K562 (cell line): ENCODE data around the gene ANO8. TPM values are rescaled to one million over a fixed set of nuclear protein-coding genes. Genes with fewer than 3 reads are reported as not detected.

ENCODE experiments used
- ATAC-seq: fragments of 200-7000 bp; cut with Tn5 transposase; 3 replicates; pipeline ENCODE4 v1.9.1; 2020; ENCODE audit warnings: moderate library complexity
- BruUV-seq: library from RNA; stranded (reverse); fragments of 400-500 nt; replicated peaks from 2 replicates; lab custom pipeline; 2021; lab: Mats Ljungman, UMichigan
- CTCF ChIA-PET: fragments of 300-600 bp; formaldehyde crosslinking; extraction: SDS; loops from one replicate; lab custom pipeline; 2021; ENCODE audit warnings: low intra/inter-chr PET ratio; lab: Yijun Ruan, JAX
- POLR2A ChIA-PET: fragments of 300-600, 350-650 bp; sonication (Branson Sonifier 250); formaldehyde crosslinking; extraction: SDS; loops from one replicate; lab custom pipeline; 2021; ENCODE audit warnings: antibody characterized with exemption, inconsistent platforms; lab: Yijun Ruan, JAX
- DNase-seq, 4 experiments: peaks; one replicate each; pipeline versions ENCODE4 v3.0.0 to v3.0.0-alpha.2; 2011 to 2018; ENCODE audit warnings: low spot score in 3 of 4, mixed read lengths in 3 of 4; ENCODE audit errors: extremely low read depth in 1 of 4
- FAIRE-seq: peaks from 2 replicates; lab custom pipeline; 2011; peaks lifted over from hg19 to GRCh38; lab: Jason Lieb, UNC
- H2AFZ ChIP-seq: 2 replicates; pipeline ENCODE4 v1.6.0; 2011; ENCODE audit warnings: low read depth, low read length, control low read depth, inconsistent platforms
- H3K27ac ChIP-seq: fragments of 200-600 bp; 3 replicates; pipeline ENCODE4 v1.8.0; 2011; ENCODE audit warnings: low read depth, mild to moderate bottlenecking, control low read depth, inconsistent platforms, low read length, moderate library complexity, mixed read lengths; ENCODE audit errors: extremely low read depth
- H3K27me3 ChIP-seq, 2 experiments: fragments of 300-600 bp in 1 of 2; 2 replicates in 1 of 2; 3 replicates in 1 of 2; pipeline versions ENCODE4 v1.6.0 to v1.8.0; 2011; ENCODE audit warnings: inconsistent platforms in 2 of 2, low read length in 2 of 2, mild to moderate bottlenecking in 1 of 2, mixed read lengths in 1 of 2, moderate library complexity in 1 of 2; ENCODE audit not compliant: control insufficient read depth in 2 of 2, insufficient read depth in 2 of 2
- H3K36me3 ChIP-seq: fragments of 300-600 bp; 3 replicates; pipeline ENCODE4 v1.8.0; 2011; ENCODE audit warnings: mild to moderate bottlenecking, low read length, inconsistent platforms; ENCODE audit not compliant: control insufficient read depth, insufficient read depth
- H3K4me1 ChIP-seq, 2 experiments: fragments of 200-600 bp in 1 of 2; replicated peaks in 1 of 2; 2 replicates in 1 of 2; 3 replicates in 1 of 2; pipeline versions ENCODE4 v1.5.1 to v1.8.0; 2011; ENCODE audit warnings: inconsistent platforms in 2 of 2, low read length in 2 of 2, mild to moderate bottlenecking in 1 of 2, mixed read lengths in 1 of 2, moderate library complexity in 1 of 2; ENCODE audit not compliant: control insufficient read depth in 2 of 2, insufficient read depth in 2 of 2
- H3K4me2 ChIP-seq: 2 replicates; pipeline ENCODE4 v1.6.1; 2011; ENCODE audit warnings: low read length, control low read depth, inconsistent platforms, mixed read lengths; ENCODE audit not compliant: insufficient read depth
- H3K4me3 ChIP-seq: fragments of 200-600 bp; sonication (generic), shearing (Covaris generic); 2 replicates; pipeline ENCODE4 v1.5.1; 2016; ENCODE audit warnings: control low read depth, inconsistent platforms
- H3K79me2 ChIP-seq: fragments of 200-600 bp; 3 replicates; pipeline ENCODE4 v1.8.0; 2011; ENCODE audit warnings: low read length, inconsistent platforms; ENCODE audit not compliant: control insufficient read depth, insufficient read depth
- H3K9ac ChIP-seq, 2 experiments: 2 replicates each; pipeline versions ENCODE4 v1.6.0 to v1.6.1; 2011; ENCODE audit warnings: low read depth in 2 of 2, low read length in 2 of 2, control low read depth in 1 of 2, inconsistent platforms in 1 of 2, mild to moderate bottlenecking in 1 of 2, mixed read lengths in 1 of 2; ENCODE audit not compliant: insufficient read depth in 1 of 2
- H3K9me1 ChIP-seq: one replicate; pipeline ENCODE4 v1.6.0; 2011; ENCODE audit warnings: inconsistent platforms, mild to moderate bottlenecking, low read length, moderate library complexity; ENCODE audit not compliant: control insufficient read depth, insufficient read depth
- H3K9me3 ChIP-seq: replicated peaks from 2 replicates; pipeline ENCODE4 v1.5.1; 2011; ENCODE audit warnings: low read depth, low read length, inconsistent platforms; ENCODE audit not compliant: control insufficient read depth, insufficient read depth
- H4K20me1 ChIP-seq: replicated peaks from 2 replicates; pipeline ENCODE4 v1.6.1; 2011; ENCODE audit warnings: low read length, inconsistent platforms, mixed read lengths; ENCODE audit not compliant: control insufficient read depth, insufficient read depth
- CBX3 ChIP-seq, 2 experiments: IDR thresholded peaks; 1 replicate in 1 of 2; 2 replicates in 1 of 2; pipeline ENCODE4 v1.6.1; 2012; ENCODE audit warnings: inconsistent platforms in 2 of 2, low read length in 2 of 2, borderline replicate concordance in 1 of 2, control low read depth in 1 of 2
- CEBPB ChIP-seq: fragments of 450-650 bp; IDR thresholded peaks from 2 replicates; pipeline ENCODE4 v1.6.1; 2016; ENCODE audit warnings: missing genetic modification characterization, missing compliant biosample characterization
- EHMT2 ChIP-seq: fragments of 450-650 bp; IDR thresholded peaks from 2 replicates; pipeline ENCODE4 v1.6.1; 2018; ENCODE audit warnings: antibody characterized with exemption
- FUS ChIP-seq: fragments of 200-400 bp; formaldehyde crosslinking; optimal IDR thresholded peaks from 2 replicates; pipeline ENCODE3; 2017; ENCODE audit warnings: low read depth, low read length
- HNRNPL ChIP-seq: fragments of 200-400 bp; formaldehyde crosslinking; IDR thresholded peaks from 2 replicates; pipeline ENCODE4 v1.6.1; 2017; ENCODE audit warnings: low read depth, mild to moderate bottlenecking, low read length
- IRF2 ChIP-seq: sonication (generic); formaldehyde crosslinking; IDR thresholded peaks from 2 replicates; pipeline ENCODE4 v1.8.1; 2022; ENCODE audit warnings: mild to moderate bottlenecking, missing genetic modification reagents
- JUN ChIP-seq, 2 experiments: sonication (generic) in 1 of 2; formaldehyde crosslinking in 1 of 2; IDR thresholded peaks; 2 replicates each; pipeline versions ENCODE4 v1.6.1 to v1.8.0; 2012 to 2022; ENCODE audit warnings: borderline replicate concordance in 2 of 2, mild to moderate bottlenecking in 2 of 2, improper control_type of control experiment in 1 of 2, low read depth in 1 of 2, low read length in 1 of 2, missing genetic modification reagents in 1 of 2
- LCOR ChIP-seq: sonication (generic); formaldehyde crosslinking; IDR thresholded peaks from 2 replicates; pipeline ENCODE4 v1.8.0; 2022; ENCODE audit warnings: mild to moderate bottlenecking, missing genetic modification reagents
- MIER1 ChIP-seq: fragments of 450-650 bp; IDR thresholded peaks from 2 replicates; pipeline ENCODE4 v1.6.1; 2016; ENCODE audit warnings: antibody characterized with exemption, mild to moderate bottlenecking, low read depth
- PHB ChIP-seq: fragments of 250-450 bp; sonication (Bioruptor Pico); IDR thresholded peaks from 2 replicates; pipeline ENCODE4 v1.5.0; 2021
- ZNF707 ChIP-seq: fragments of 250-450 bp; sonication (Bioruptor Pico); conservative IDR thresholded peaks from 2 replicates; pipeline ENCODE4 v1.8.0; 2022; ENCODE audit warnings: inconsistent platforms, mild to moderate bottlenecking, moderate library complexity
- WGBS: fragments of 100-300 bp; shearing (Covaris generic); methylation state at CpG from one replicate; pipeline ENCODE4 v1.1.6; 2016; ENCODE audit warnings: low coverage, mixed read lengths; ENCODE audit not compliant: insufficient coverage; ENCODE audit errors: missing lambda C conversion rate; 5-methylcytosine and 5-hydroxymethylcytosine counted together
- in situ Hi-C: fragments of 300-500 bp; cut with MboI; formaldehyde crosslinking; loops from 4 replicates; pipeline ENCODE4 v1.15.0; 2018; ENCODE audit warnings: inconsistent platforms, mixed read lengths
- intact Hi-C: fragments of 100-400 bp; cut with micrococcal nuclease; formaldehyde crosslinking; loops from 2 replicates; pipeline ENCODE4 v1.14.2; 2022
- polyA plus RNA-seq, 8 experiments: library from polyadenylated mRNA; depleted of rRNA in 4 of 8; stranded (reverse) in 5 of 8; unstranded in 3 of 8; fragments of >200 nt; fragmentation: Nextera tagmentation in 2 of 8; fragmentation: Illumina TruSeq in 1 of 8; extraction: Ambion mirVana in 2 of 8; extraction: Trizol in 1 of 8; gene quantifications; 2 replicates each; pipeline versions ENCODE4 v1.2.1 to v1.2.3, GENCODE V29; 2011 to 2014; ENCODE audit warnings: inconsistent platforms in 1 of 8, missing spikeins in 1 of 8
- total RNA-seq, 7 experiments: library from RNA; depleted of rRNA in 6 of 7; stranded (reverse); fragments of >200 nt in 6 of 7; fragmentation: Illumina TruSeq in 2 of 7; extraction: Trizol in 2 of 7; gene quantifications; 2 replicates each; pipeline versions ENCODE4 v1.2.1 to v1.2.3, GENCODE V29; 2011 to 2021; ENCODE audit warnings: low replicate concordance in 1 of 7
- TF ChIP-seq, protein P1 (sequence below), 2 experiments: fragments of 450-650 bp in 1 of 2; sonication (generic) in 1 of 2; formaldehyde crosslinking in 1 of 2; IDR thresholded peaks; 2 replicates each; pipeline versions ENCODE4 v1.7.1 to v1.9.0; 2016 to 2022; ENCODE audit warnings: inconsistent platforms in 1 of 2, mild to moderate bottlenecking in 1 of 2, missing genetic modification reagents in 1 of 2

ANO8 gene
- total and polyA plus RNA-seq, 9 of the 15 experiments (the other 6 are each of a cell fraction or from before 2014, with no cell fraction given): 0.07 to 7.6 (median 2.3) TPM; not detected in 1

DNA sequence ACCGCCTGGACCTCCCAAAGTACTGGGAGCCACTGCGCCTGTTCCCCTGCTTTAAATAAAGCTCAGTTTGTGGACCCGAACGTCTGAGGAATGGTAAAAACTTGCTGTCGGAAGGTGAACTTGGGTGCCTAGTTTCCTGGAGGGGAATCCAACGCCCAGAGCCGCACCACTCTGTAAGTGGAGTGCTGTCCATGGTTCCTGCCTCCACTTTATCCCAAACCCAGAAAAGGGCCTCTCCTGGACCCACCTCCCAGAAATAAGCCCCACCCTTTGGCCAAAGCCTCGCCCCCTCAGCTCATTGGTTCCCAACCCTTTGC lies 2.3 kb downstream of the ANO8 start:
- H4K20me1 ChIP-seq: no peaks in the 10 kb centered on the region; the same call in 1 of the 2 replicates
- H3K9me1 ChIP-seq: peaks cover 4% of the 10 kb centered on the region
- no peaks in the 10 kb centered on the region; the same call in 1 of the 2 replicates for H3K9me3 ChIP-seq
- no peak overlapping the region for H2AFZ ChIP-seq
- no peaks in the 10 kb centered on the region for H3K27me3 ChIP-seq
- ATAC-seq (no peak), FAIRE-seq (no peak), DNase-seq (no peak)
- intact Hi-C loops: no loop called here
- H3K9ac ChIP-seq: no peak overlapping the region
- H3K36me3 ChIP-seq: peaks cover 7% of the 10 kb centered on the region; the same call in 1 of the 3 replicates
- 79% methylated on average over 8 of the region's 8 CpGs for WGBS
- peaks cover 8% of the 10 kb centered on the region; the same call in 1 of the 3 replicates for H3K79me2 ChIP-seq
- in situ Hi-C loops: no loop called here
- peaks cover 25 to 71% of the 10 kb centered on the region in 2 experiments; a peak in 4 of 5 replicates for H3K4me1 ChIP-seq
- CTCF ChIA-PET: no interaction called here
- no peak overlapping the region for H3K27ac ChIP-seq
- H3K4me2 ChIP-seq: no peak overlapping the region
- POLR2A ChIA-PET: interaction anchor here (0.5 to 7.9 kb wide), 11 partner anchors 9 to 1055 kb away, joined by 3 to 78 read pairs (median 3); partner anchors contain the start of gene DDA1
- no TSS peak for BruUV-seq
- no peak overlapping the region for H3K4me3 ChIP-seq
- 0 out of 2 replicates have a peak, but pooled peaks have one; percentile 3 for TF ChIP-seq JUN (IDR thresholded peaks at IDR 0.05; ENCODE audit: borderline replicate concordance, low read depth, low read length)
- no peak for TF ChIP-seq JUN (CRISPR knock-in tag; IDR thresholded peaks at IDR 0.05; ENCODE audit: borderline replicate concordance)
- TF ChIP-seq CEBPB (tag): no peak
- peak; percentile 50; the same call in 1 of the 2 replicates for TF ChIP-seq MIER1
- TF ChIP-seq IRF2 (CRISPR knock-in tag): no peak
- no peak; a peak in 1 of 3 replicates for TF ChIP-seq CBX3 (IDR thresholded peaks at IDR 0.05; ENCODE audit: borderline replicate concordance in 1 of 2, low read length in 2 of 2)
- no peak for TF ChIP-seq HNRNPL
- TF ChIP-seq ZNF707 (CRISPR knock-in tag): no peak
- no peak for TF ChIP-seq FUS
- TF ChIP-seq PHB: no peak
- TF ChIP-seq, protein P1, sequence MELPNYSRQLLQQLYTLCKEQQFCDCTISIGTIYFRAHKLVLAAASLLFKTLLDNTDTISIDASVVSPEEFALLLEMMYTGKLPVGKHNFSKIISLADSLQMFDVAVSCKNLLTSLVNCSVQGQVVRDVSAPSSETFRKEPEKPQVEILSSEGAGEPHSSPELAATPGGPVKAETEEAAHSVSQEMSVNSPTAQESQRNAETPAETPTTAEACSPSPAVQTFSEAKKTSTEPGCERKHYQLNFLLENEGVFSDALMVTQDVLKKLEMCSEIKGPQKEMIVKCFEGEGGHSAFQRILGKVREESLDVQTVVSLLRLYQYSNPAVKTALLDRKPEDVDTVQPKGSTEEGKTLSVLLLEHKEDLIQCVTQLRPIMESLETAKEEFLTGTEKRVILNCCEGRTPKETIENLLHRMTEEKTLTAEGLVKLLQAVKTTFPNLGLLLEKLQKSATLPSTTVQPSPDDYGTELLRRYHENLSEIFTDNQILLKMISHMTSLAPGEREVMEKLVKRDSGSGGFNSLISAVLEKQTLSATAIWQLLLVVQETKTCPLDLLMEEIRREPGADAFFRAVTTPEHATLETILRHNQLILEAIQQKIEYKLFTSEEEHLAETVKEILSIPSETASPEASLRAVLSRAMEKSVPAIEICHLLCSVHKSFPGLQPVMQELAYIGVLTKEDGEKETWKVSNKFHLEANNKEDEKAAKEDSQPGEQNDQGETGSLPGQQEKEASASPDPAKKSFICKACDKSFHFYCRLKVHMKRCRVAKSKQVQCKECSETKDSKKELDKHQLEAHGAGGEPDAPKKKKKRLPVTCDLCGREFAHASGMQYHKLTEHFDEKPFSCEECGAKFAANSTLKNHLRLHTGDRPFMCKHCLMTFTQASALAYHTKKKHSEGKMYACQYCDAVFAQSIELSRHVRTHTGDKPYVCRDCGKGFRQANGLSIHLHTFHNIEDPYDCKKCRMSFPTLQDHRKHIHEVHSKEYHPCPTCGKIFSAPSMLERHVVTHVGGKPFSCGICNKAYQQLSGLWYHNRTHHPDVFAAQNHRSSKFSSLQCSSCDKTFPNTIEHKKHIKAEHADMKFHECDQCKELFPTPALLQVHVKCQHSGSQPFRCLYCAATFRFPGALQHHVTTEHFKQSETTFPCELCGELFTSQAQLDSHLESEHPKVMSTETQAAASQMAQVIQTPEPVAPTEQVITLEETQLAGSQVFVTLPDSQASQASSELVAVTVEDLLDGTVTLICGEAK (IDR thresholded peaks at IDR 0.05): 0 out of 2 replicates have a peak, but pooled peaks have one; percentile 14
- TF ChIP-seq, protein P1 (CRISPR knock-in tag; IDR thresholded peaks at IDR 0.05): no peak
- TF ChIP-seq LCOR (CRISPR knock-in tag): 0 out of 2 replicates have a peak, but pooled peaks have one; percentile 64
- TF ChIP-seq EHMT2: peak; percentile 42; the same call in 1 of the 2 replicates
